ENCODE data around the gene GORAB.
A peak's percentile ranks its signal among the peaks of the same experiment; 100 is the strongest.

GORAB gene

DNA sequence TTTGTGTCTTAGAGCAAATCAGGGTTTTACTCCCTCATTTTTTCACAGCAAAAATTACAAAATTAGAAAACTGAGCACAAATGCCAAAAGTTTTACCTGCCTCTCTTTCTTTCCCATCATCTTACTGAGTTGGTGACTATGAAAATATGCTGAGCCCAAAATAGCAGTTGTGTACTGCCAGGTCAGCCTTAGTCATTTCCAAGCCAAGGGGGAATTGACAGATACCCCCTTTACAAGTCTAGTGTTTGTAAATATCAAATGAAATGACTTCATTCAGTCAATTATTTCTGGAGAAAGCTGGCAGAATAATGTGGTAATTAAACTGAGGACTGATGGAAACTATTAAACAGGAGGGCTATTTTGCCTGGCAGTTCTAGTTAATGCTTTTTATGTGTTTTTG, 11.4 kb upstream of the GORAB start:
- TF ChIP-seq JUND (IDR thresholded peaks at IDR 0.05; ENCODE audit: low read depth) = no peak

GRCh38 chr1:170521818-170522217, 10.1 kb upstream of the GORAB start:
- in situ Hi-C loops (cut with HindIII; ENCODE audit: low pct_unique_long_range_greater_than_20kb, low sequenced_read_pairs) = no loop called here
- no peak for DNase-seq (ENCODE audit: low read depth in 1 of 2, low spot score in 1 of 2)
- no peak for TF ChIP-seq JUND (IDR thresholded peaks at IDR 0.05; ENCODE audit: low read depth)

More for the DNA sequence above, 11.4 kb upstream of the GORAB start:
- in situ Hi-C loops (cut with HindIII; ENCODE audit: low pct_unique_long_range_greater_than_20kb, low sequenced_read_pairs) = no loop called here
- no peak for DNase-seq (ENCODE audit: low read depth in 1 of 2, low spot score in 1 of 2)

GRCh38 chr1:170530972-170531757, 801 bp upstream of the GORAB start:
- in situ Hi-C loops (cut with HindIII; ENCODE audit: low pct_unique_long_range_greater_than_20kb, low sequenced_read_pairs) = no loop called here
- no peak for TF ChIP-seq JUND (IDR thresholded peaks at IDR 0.05; ENCODE audit: low read depth)
- peak in 1 of 2 experiments; percentile 10 for DNase-seq (ENCODE audit: low read depth in 1 of 2, low spot score in 1 of 2)

DNA sequence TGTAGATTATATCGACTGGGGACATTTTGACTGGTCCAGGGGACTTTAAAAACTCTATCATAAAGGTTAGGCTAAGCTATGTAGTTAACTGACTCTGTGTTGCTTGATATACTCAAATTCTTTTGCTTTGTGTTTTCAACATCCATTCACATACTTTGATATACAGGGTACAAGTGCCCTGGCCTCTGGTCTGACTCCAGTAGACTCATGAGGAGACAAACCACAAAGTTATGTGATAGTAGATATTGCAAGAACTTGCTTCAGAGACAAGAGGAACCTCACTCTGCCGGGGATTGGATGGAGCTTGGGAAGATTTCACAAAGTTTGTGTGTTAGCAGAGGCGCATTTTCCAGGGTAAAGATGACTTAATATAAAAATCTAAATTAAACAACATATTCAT, 1.3 kb downstream of the GORAB start:
- DNase-seq (ENCODE audit: low read depth in 1 of 2, low spot score in 1 of 2) = no peak
- no peak for TF ChIP-seq JUND (IDR thresholded peaks at IDR 0.05; ENCODE audit: low read depth)
- in situ Hi-C loops (cut with HindIII; ENCODE audit: low pct_unique_long_range_greater_than_20kb, low sequenced_read_pairs) = no loop called here

GRCh38 chr1:170534626-170535147, 2.7 kb downstream of the GORAB start:
- in situ Hi-C loops (cut with HindIII; ENCODE audit: low pct_unique_long_range_greater_than_20kb, low sequenced_read_pairs) = no loop called here
- DNase-seq (ENCODE audit: low read depth in 1 of 2, low spot score in 1 of 2) = no peak
- no peak for TF ChIP-seq JUND (IDR thresholded peaks at IDR 0.05; ENCODE audit: low read depth)

DNA sequence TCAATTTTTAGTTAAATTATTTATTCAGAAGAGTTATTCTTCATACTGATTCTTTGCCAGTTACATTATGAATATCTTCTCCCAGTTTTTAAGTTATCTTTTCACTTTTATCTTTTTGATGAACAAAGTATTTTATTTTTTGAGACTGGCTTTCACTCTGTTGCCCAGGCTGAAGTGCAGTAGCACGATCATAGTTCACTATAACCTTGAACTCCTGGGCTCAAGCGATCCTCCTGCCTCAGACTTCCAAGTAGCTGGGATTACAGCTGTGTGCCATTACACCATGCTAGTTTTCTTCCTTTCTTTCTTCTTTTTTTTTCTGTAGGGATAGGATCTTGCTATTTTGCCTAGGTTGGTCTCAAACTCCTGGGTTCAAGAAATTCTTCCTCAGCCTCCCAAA, 3.5 kb downstream of the GORAB start:
- DNase-seq (ENCODE audit: low read depth in 1 of 2, low spot score in 1 of 2) = no peak
- in situ Hi-C loops (cut with HindIII; ENCODE audit: low pct_unique_long_range_greater_than_20kb, low sequenced_read_pairs) = no loop called here
- no peak for TF ChIP-seq JUND (IDR thresholded peaks at IDR 0.05; ENCODE audit: low read depth)

GRCh38 chr1:170536924-170537551, 5.1 kb downstream of the GORAB start:
- in situ Hi-C loops (cut with HindIII; ENCODE audit: low pct_unique_long_range_greater_than_20kb, low sequenced_read_pairs) = no loop called here
- no peak for DNase-seq (ENCODE audit: low read depth in 1 of 2, low spot score in 1 of 2)
- TF ChIP-seq JUND (IDR thresholded peaks at IDR 0.05; ENCODE audit: low read depth) = no peak

DNA sequence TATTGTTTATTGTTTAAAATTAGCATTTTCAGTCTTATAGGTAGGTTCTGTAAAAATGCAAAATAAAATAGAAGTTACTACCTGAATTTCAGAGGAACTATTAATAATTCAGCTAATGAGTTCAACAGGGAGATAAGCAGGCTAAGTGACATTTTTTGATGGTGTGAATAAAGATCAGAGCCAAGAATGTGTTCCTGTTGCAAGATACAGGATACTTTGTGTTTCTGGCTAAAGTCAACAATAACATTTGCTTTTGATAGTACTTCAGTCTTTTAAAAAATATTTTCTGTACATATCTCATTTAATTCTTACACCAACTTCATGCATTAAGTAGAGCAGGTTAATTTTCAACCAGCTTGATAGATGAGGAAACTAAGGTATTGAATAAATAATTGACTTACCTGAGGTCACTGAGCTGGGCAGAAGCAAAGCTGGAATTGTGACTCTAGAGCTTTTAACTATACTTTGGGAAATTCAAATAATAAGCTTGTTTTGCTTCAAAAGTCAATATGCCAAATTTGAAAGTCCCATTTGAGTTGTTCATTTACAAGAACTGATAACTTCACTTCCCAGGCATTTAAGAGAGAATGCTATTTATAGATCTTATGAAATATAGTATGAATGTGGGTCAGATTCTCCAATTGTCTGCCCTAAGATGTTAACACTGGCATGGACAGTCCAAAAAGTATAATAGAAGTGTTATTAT, 6.0 kb downstream of the GORAB start:
- in situ Hi-C loops (cut with HindIII; ENCODE audit: low pct_unique_long_range_greater_than_20kb, low sequenced_read_pairs) = no loop called here
- no peak for DNase-seq (ENCODE audit: low read depth in 1 of 2, low spot score in 1 of 2)
- no peak for TF ChIP-seq JUND (IDR thresholded peaks at IDR 0.05; ENCODE audit: low read depth)

DNA sequence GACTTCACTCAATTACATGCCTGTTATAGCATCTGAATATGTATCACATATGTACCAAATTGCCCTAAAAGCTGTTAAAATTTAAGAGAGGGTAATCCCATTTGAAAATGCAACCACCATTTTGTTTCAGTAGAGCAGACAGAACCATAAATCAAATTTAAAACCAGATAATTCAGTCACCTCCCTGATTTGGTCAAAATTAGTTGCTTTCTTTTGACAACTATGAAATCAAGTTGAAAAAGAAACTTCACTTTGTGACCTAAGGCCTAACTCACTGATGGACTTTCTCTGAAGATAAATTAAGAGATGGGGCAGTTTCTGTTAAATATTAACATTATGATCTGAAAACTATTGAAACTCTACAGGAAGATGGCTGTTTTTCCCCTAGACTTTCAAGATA, 6.7 kb downstream of the GORAB start:
- TF ChIP-seq JUND (IDR thresholded peaks at IDR 0.05; ENCODE audit: low read depth) = no peak
- in situ Hi-C loops (cut with HindIII; ENCODE audit: low pct_unique_long_range_greater_than_20kb, low sequenced_read_pairs) = no loop called here
- no peak for DNase-seq (ENCODE audit: low read depth in 1 of 2, low spot score in 1 of 2)

- no peak for DNase-seq (ENCODE audit: low read depth in 1 of 2, low spot score in 1 of 2)
- in situ Hi-C loops (cut with HindIII; ENCODE audit: low pct_unique_long_range_greater_than_20kb, low sequenced_read_pairs) = no loop called here
- TF ChIP-seq JUND (IDR thresholded peaks at IDR 0.05; ENCODE audit: low read depth) = no peak
Measured at GRCh38 chr1:170539154-170539553, 7.2 kb downstream of the GORAB start.

DNA sequence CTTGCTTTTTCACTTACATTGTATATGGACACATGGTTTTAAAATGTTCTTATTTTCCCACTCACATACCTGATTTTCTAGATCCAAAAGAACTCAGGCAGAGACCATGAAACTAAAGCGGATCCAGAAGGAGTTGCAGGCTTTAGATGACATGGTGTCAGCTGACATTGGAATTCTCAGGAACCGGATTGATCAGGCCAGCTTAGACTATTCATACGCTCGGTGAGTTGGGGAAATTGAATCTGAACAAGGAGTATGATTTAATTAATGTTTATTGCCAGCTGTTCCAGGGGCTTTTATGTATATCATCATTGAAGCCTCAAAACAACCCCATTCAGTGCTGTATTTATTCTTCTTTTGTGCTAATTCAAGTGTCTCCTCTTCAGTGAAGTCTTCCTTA, 12.7 kb downstream of the GORAB start:
- in situ Hi-C loops (cut with HindIII; ENCODE audit: low pct_unique_long_range_greater_than_20kb, low sequenced_read_pairs) = no loop called here
- TF ChIP-seq JUND (IDR thresholded peaks at IDR 0.05; ENCODE audit: low read depth) = no peak
- no peak for DNase-seq (ENCODE audit: low read depth in 1 of 2, low spot score in 1 of 2)

- no peak for TF ChIP-seq JUND (IDR thresholded peaks at IDR 0.05; ENCODE audit: low read depth)
- no peak for DNase-seq (ENCODE audit: low read depth in 1 of 2, low spot score in 1 of 2)
- in situ Hi-C loops (cut with HindIII; ENCODE audit: low pct_unique_long_range_greater_than_20kb, low sequenced_read_pairs) = no loop called here
Measured at GRCh38 chr1:170545476-170545875, 13.5 kb downstream of the GORAB start.

- no peak for DNase-seq (ENCODE audit: low read depth in 1 of 2, low spot score in 1 of 2)
- no peak for TF ChIP-seq JUND (IDR thresholded peaks at IDR 0.05; ENCODE audit: low read depth)
- in situ Hi-C loops (cut with HindIII; ENCODE audit: low pct_unique_long_range_greater_than_20kb, low sequenced_read_pairs) = no loop called here
Measured at GRCh38 chr1:170547255-170547654, 15.3 kb downstream of the GORAB start.
